Endothelial cell of umbilical vein (primary cell): ENCODE results near the gene CFTR.
"Not testable (repeated sequence)": the region's sequence is repeated elsewhere in the genome, so short reads cannot be mapped to it uniquely, and the experiment has no call there.

Source experiments
- EZH2 ChIP-seq: IDR thresholded peaks from 2 replicates; pipeline ENCODE4 v1.6.1; 2012; ENCODE audit warnings: borderline replicate concordance, low read depth, mild to moderate bottlenecking, moderate library complexity, low read length, inconsistent platforms; ENCODE audit not compliant: severe bottlenecking
- POLR2AphosphoS5 ChIP-seq: IDR thresholded peaks from 2 replicates; pipeline ENCODE4 v1.6.1; 2012; ENCODE audit warnings: low read depth, mild to moderate bottlenecking, control low read depth, low read length, moderate library complexity; ENCODE audit not compliant: insufficient read depth
- TF ChIP-seq, protein P1 (sequence below), 2 donors: IDR thresholded peaks; 1 replicate in 1 of 2; 2 replicates in 1 of 2; pipeline ENCODE4 v1.5.1; 2011; ENCODE audit warnings: low read length in 2 of 2, mild to moderate bottlenecking in 2 of 2, moderate library complexity in 2 of 2, control low read depth in 1 of 2, inconsistent platforms in 1 of 2, low read depth in 1 of 2; ENCODE audit not compliant: insufficient read depth in 1 of 2; ENCODE audit errors: extremely low read depth in 1 of 2
- TF ChIP-seq, protein P2 (sequence below): IDR thresholded peaks from 2 replicates; pipeline ENCODE4 v1.6.1; 2011; ENCODE audit not compliant: insufficient read depth, insufficient read length

DNA sequence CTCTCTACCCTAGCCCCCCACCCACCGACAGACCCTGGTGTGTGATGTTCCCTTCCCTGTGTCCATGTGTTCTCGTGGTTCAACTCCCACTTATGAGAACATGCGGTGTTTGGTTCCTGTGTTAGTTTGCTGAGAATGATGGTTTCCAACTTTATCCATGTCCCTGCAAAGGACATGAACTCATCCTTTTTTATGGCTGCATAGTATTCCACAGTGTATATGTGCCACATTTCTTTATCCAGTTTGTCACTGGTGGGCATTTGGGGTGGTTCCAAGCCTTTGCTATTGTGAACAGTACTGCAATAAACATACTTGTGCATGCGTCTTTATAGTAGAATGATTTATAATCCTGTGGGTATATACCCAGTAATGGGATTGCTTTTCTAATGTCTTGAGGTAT lies 228.3 kb downstream of the CFTR start:
- not testable (repeated sequence) for TF ChIP-seq EZH2, POLR2AphosphoS5
- TF ChIP-seq, protein P1, sequence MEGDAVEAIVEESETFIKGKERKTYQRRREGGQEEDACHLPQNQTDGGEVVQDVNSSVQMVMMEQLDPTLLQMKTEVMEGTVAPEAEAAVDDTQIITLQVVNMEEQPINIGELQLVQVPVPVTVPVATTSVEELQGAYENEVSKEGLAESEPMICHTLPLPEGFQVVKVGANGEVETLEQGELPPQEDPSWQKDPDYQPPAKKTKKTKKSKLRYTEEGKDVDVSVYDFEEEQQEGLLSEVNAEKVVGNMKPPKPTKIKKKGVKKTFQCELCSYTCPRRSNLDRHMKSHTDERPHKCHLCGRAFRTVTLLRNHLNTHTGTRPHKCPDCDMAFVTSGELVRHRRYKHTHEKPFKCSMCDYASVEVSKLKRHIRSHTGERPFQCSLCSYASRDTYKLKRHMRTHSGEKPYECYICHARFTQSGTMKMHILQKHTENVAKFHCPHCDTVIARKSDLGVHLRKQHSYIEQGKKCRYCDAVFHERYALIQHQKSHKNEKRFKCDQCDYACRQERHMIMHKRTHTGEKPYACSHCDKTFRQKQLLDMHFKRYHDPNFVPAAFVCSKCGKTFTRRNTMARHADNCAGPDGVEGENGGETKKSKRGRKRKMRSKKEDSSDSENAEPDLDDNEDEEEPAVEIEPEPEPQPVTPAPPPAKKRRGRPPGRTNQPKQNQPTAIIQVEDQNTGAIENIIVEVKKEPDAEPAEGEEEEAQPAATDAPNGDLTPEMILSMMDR (IDR thresholded peaks at IDR 0.05; ENCODE audit: extremely low read depth in 1 of 2, insufficient read depth in 1 of 2, low read depth in 1 of 2, low read length in 2 of 2), result not testable (repeated sequence)
- TF ChIP-seq, protein P2, sequence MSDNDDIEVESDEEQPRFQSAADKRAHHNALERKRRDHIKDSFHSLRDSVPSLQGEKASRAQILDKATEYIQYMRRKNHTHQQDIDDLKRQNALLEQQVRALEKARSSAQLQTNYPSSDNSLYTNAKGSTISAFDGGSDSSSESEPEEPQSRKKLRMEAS, result not testable (repeated sequence)
